ENCODE data around the gene EPB41L4A.

DNA sequence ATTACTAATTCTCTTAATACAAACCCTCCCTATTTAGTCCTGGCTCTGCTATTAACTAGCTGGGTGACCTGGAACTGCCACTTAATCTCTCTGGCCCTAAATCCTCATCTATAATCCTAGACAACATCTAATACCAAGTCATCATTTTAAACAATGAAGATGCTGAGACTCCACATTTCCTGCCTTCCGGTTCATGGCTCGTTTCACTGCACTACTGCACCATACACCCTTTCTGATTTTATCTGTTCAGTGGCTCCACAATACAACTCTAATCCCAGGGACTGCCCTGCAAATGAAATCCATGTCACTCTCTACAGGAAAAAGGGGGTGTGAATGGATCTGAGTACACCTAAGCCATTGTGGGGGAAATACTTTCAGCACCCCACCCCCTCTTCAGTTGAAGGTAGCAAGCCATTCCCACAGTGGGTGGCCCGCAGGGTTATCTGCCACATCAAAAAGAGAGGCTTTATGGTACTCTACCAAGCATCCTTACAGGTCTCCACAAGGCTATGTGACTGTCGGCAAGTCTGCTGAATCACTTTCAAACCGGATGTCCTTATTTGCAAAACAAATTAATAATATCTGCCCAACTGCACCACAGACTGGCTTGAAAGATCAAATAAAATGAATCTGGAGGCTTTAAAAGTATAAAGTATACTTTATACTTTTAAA, 89.5 kb downstream of the EPB41L4A start:
- no peak for TF ChIP-seq EZH2phosphoT487 (IDR thresholded peaks at IDR 0.05; ENCODE audit: insufficient read depth, low read depth)
- no peak for TF ChIP-seq EZH2 (IDR thresholded peaks at IDR 0.05; ENCODE audit: insufficient read depth, poor library complexity, severe bottlenecking)

All from GM23248 (cell line).